ENCODE results near the gene SMAD5.

- TF ChIP-seq CTCF (conservative IDR thresholded peaks at IDR 0.05) (no peak), ZFX (IDR thresholded peaks at IDR 0.05) (no peak)
These were observed 17.3 kb upstream of the SMAD5 start for GRCh38 chr5:136115183-136115865.
